GM20431 (cell line): ENCODE measurements around the gene PLBD2.
"Not testable (repeated sequence)": the region's sequence is repeated elsewhere in the genome, so short reads cannot be mapped to it uniquely, and the experiment has no call there.

Experiments used
- in situ Hi-C: fragments of 300-500 bp; cut with MseI, MboI; formaldehyde crosslinking; loops from one replicate; pipeline ENCODE4 v1.15.0; 2020; ENCODE audit warnings: low sequenced_read_pairs; ENCODE audit not compliant: unreplicated experiment

PLBD2 gene

GRCh38 chr12:113333877-113334785, 24.3 kb upstream of the PLBD2 start:
- in situ Hi-C loops = no loop called here

- in situ Hi-C loops = no loop called here
Observed at GRCh38 chr12:113334786-113335539, 23.4 kb upstream of the PLBD2 start, which contains the start of gene SLC8B1. Gene SLC8B1 (minus strand): TSS chr12:113335109. CDS start chr12:113332878, 2,231 bp downstream.

- in situ Hi-C loops = no loop called here
Observed at GRCh38 chr12:113339540-113339939, 18.8 kb upstream of the PLBD2 start.

- in situ Hi-C loops = no loop called here
Observed at GRCh38 chr12:113340061-113340460, 18.3 kb upstream of the PLBD2 start.

- in situ Hi-C loops = no loop called here
Observed at GRCh38 chr12:113341535-113341934, 16.9 kb upstream of the PLBD2 start.

- in situ Hi-C loops = no loop called here
Observed at GRCh38 chr12:113345318-113345717, 13.1 kb upstream of the PLBD2 start.

GRCh38 chr12:113346353-113346752, 12.0 kb upstream of the PLBD2 start:
- in situ Hi-C loops = no loop called here

- in situ Hi-C loops = no loop called here
Observed at GRCh38 chr12:113347107-113347506, 11.3 kb upstream of the PLBD2 start.

- in situ Hi-C loops = no loop called here
Observed at GRCh38 chr12:113347892-113348291, 10.5 kb upstream of the PLBD2 start.

GRCh38 chr12:113348849-113349536, 9.4 kb upstream of the PLBD2 start:
- in situ Hi-C loops = no loop called here

- in situ Hi-C loops = no loop called here
Observed at GRCh38 chr12:113351089-113351488, 7.3 kb upstream of the PLBD2 start.

GRCh38 chr12:113354192-113354591, 4.2 kb upstream of the PLBD2 start:
- in situ Hi-C loops = not testable (repeated sequence)

GRCh38 chr12:113359133-113359938, 949 bp downstream of the PLBD2 start:
- in situ Hi-C loops = no loop called here

- in situ Hi-C loops = no loop called here
Observed at GRCh38 chr12:113359939-113360748, 1.8 kb downstream of the PLBD2 start.

GRCh38 chr12:113361574-113362370, 3.4 kb downstream of the PLBD2 start:
- in situ Hi-C loops = no loop called here

GRCh38 chr12:113364698-113365097, 6.3 kb downstream of the PLBD2 start:
- in situ Hi-C loops = no loop called here

- in situ Hi-C loops = no loop called here
Observed at GRCh38 chr12:113365639-113366395, 7.4 kb downstream of the PLBD2 start.
